ENCODE data around the gene UGT3A2. TPM values are rescaled to one million over a fixed set of nuclear protein-coding genes. Genes with fewer than 3 reads are reported as not detected.

Gene UGT3A2
- polyA plus RNA-seq, 1 donor (not counting 4 experiments of a cell fraction or from before 2014, with no cell fraction given), result 0.07 TPM

DNA sequence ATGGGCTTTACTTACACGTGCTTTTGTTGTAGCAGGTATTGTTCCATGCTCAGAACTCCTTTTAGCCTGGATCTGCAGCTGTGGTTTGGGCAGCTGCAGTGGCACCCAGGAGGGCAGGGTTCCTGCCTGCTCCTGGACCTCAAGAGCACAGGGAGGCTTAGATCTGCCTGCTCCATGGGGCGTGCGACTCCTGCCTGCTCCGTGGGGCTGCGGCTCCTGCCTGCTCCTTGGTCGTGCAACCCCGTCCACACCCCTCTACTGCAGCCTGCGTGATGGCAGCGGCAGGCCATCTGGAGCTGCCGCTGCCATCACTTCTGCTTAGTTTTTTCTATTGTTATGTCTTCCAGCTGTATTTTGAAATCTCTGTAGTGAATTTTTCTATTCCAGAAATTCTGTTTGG lies 11.7 kb upstream of the UGT3A2 start:
- H3K9me3 ChIP-seq (ENCODE audit: control insufficient read depth, low read depth, low read length), result no peaks in the 10 kb centered on the region
- no peaks in the 10 kb centered on the region for H3K36me3 ChIP-seq (ENCODE audit: control insufficient read depth in 2 of 2, extremely low read depth in 1 of 2, insufficient read depth in 2 of 2, low read length in 2 of 2)
- no peak for FAIRE-seq
- DNase-seq (ENCODE audit: low read depth, low spot score), result no peak
- no peaks in the 10 kb centered on the region for H3K79me2 ChIP-seq (ENCODE audit: control insufficient read depth, insufficient read depth, low read length)
- no peak for TF ChIP-seq EZH2 (IDR thresholded peaks at IDR 0.05; ENCODE audit: low read length)
- TF ChIP-seq, protein P1, sequence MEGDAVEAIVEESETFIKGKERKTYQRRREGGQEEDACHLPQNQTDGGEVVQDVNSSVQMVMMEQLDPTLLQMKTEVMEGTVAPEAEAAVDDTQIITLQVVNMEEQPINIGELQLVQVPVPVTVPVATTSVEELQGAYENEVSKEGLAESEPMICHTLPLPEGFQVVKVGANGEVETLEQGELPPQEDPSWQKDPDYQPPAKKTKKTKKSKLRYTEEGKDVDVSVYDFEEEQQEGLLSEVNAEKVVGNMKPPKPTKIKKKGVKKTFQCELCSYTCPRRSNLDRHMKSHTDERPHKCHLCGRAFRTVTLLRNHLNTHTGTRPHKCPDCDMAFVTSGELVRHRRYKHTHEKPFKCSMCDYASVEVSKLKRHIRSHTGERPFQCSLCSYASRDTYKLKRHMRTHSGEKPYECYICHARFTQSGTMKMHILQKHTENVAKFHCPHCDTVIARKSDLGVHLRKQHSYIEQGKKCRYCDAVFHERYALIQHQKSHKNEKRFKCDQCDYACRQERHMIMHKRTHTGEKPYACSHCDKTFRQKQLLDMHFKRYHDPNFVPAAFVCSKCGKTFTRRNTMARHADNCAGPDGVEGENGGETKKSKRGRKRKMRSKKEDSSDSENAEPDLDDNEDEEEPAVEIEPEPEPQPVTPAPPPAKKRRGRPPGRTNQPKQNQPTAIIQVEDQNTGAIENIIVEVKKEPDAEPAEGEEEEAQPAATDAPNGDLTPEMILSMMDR (optimal IDR thresholded peaks at IDR 0.05 in 1 of 3, IDR thresholded peaks at IDR 0.05 in 1 of 3, conservative IDR thresholded peaks at IDR 0.05 in 1 of 3; ENCODE audit: extremely low read depth in 1 of 3, insufficient read depth in 2 of 3, low read length in 3 of 3), result no peak
- H3K4me3 ChIP-seq (ENCODE audit: control insufficient read depth in 2 of 3, extremely low read depth in 1 of 3, insufficient read depth in 2 of 3, low read depth in 1 of 3, low read length in 3 of 3), result no peak overlapping the region
- no peaks in the 10 kb centered on the region for H3K27me3 ChIP-seq (ENCODE audit: control insufficient read depth, extremely low read depth, insufficient read depth, low read length)
- H2AFZ ChIP-seq (ENCODE audit: control insufficient read depth, low read length), result no peak overlapping the region
- no peaks in the 10 kb centered on the region for H3K4me1 ChIP-seq (ENCODE audit: control insufficient read depth, extremely low read depth, insufficient read depth, low read length)
- dilution Hi-C loops (cut with MboI; ENCODE audit: extremely low pct_ligation_motif_present, low sequenced_read_pairs), result no loop called here
- no peaks in the 10 kb centered on the region for H3K9me1 ChIP-seq (ENCODE audit: control insufficient read depth, extremely low read depth, insufficient read depth, low read length)
- no peak overlapping the region for H3K4me2 ChIP-seq (ENCODE audit: control insufficient read depth, extremely low read depth, insufficient read depth, low read depth, low read length)
- no peak overlapping the region for H3K9ac ChIP-seq (ENCODE audit: control insufficient read depth, extremely low read depth, insufficient read depth, low read length)
- no peak overlapping the region for H3K27ac ChIP-seq (ENCODE audit: control insufficient read depth, insufficient read depth, low read length)
- no peaks in the 10 kb centered on the region for H4K20me1 ChIP-seq (ENCODE audit: control insufficient read depth, extremely low read depth, insufficient read depth, low read length)

DNA sequence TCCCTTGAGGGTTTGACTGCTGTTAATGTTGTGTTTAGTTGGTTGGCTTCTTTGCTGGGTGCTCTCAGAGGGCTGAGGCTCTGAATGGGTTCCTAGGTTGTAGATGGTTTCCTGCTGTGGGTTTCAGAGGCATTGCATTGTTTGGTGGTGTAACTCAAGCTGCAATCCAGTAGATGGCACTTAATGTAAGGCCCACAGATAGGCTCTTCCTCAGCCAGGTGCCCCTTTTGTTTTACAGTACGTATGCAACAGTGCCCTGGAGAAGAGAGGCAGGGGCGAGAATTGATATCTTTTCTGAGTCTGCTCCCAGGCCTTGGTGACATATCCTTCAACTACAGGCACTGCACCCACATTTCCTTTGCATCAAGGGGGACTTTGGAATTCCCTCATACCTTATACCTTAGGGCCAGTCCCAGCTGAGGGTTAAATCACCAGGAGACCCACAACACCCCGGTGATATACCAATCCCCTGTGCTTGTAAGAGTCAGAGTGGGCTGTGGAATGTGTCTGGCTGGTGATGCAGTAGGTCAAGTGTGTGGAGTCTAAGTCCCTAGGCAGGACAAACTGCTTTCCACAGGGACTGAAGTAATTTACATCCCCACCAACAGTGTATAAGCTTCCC lies 7.0 kb upstream of the UGT3A2 start:
- Histone ChIP-seq H3K9me3 (ENCODE audit: control insufficient read depth, low read depth, low read length) (no peaks in the 10 kb centered on the region), H3K9ac (ENCODE audit: control insufficient read depth, extremely low read depth, insufficient read depth, low read length) (no peak overlapping the region), H3K9me1 (ENCODE audit: control insufficient read depth, extremely low read depth, insufficient read depth, low read length) (no peaks in the 10 kb centered on the region), H3K36me3 (ENCODE audit: control insufficient read depth in 2 of 2, extremely low read depth in 1 of 2, insufficient read depth in 2 of 2, low read length in 2 of 2) (no peaks in the 10 kb centered on the region), H3K4me2 (ENCODE audit: control insufficient read depth, extremely low read depth, insufficient read depth, low read depth, low read length) (no peak overlapping the region), H4K20me1 (ENCODE audit: control insufficient read depth, extremely low read depth, insufficient read depth, low read length) (no peaks in the 10 kb centered on the region), H3K79me2 (ENCODE audit: control insufficient read depth, insufficient read depth, low read length) (no peaks in the 10 kb centered on the region), H3K4me1 (ENCODE audit: control insufficient read depth, extremely low read depth, insufficient read depth, low read length) (no peaks in the 10 kb centered on the region), H3K27ac (ENCODE audit: control insufficient read depth, insufficient read depth, low read length) (no peak overlapping the region), H2AFZ (ENCODE audit: control insufficient read depth, low read length) (no peak overlapping the region), H3K27me3 (ENCODE audit: control insufficient read depth, extremely low read depth, insufficient read depth, low read length) (peaks cover 7% of the 10 kb centered on the region), H3K4me3 (ENCODE audit: control insufficient read depth in 2 of 3, extremely low read depth in 1 of 3, insufficient read depth in 2 of 3, low read depth in 1 of 3, low read length in 3 of 3) (no peak overlapping the region)
- dilution Hi-C loops (cut with MboI; ENCODE audit: extremely low pct_ligation_motif_present, low sequenced_read_pairs), result no loop called here
- FAIRE-seq (no peak), DNase-seq (ENCODE audit: low read depth, low spot score) (no peak)
- TF ChIP-seq, protein P1 (optimal IDR thresholded peaks at IDR 0.05 in 1 of 3, IDR thresholded peaks at IDR 0.05 in 1 of 3, conservative IDR thresholded peaks at IDR 0.05 in 1 of 3; ENCODE audit: extremely low read depth in 1 of 3, insufficient read depth in 2 of 3, low read length in 3 of 3), result peak; percentile 22 to 55 (median 39)
- TF ChIP-seq EZH2 (IDR thresholded peaks at IDR 0.05; ENCODE audit: low read length), result no peak

All from keratinocyte (primary cell).